GM20000 (cell line): ENCODE results near the gene PMM2.
"Not testable (repeated sequence)": the region's sequence is repeated elsewhere in the genome, so short reads cannot be mapped to it uniquely, and the experiment has no call there.

ENCODE experiments used
- DNase-seq: peaks from one replicate; pipeline ENCODE4 v3.0.0; 2012; ENCODE audit warnings: low spot score
- CTCF ChIP-seq: IDR thresholded peaks from 2 replicates; pipeline ENCODE4 v1.5.1; 2012; ENCODE audit warnings: mild to moderate bottlenecking, control low read depth; ENCODE audit errors: extremely low read depth, missing control alignments

PMM2 gene

DNA sequence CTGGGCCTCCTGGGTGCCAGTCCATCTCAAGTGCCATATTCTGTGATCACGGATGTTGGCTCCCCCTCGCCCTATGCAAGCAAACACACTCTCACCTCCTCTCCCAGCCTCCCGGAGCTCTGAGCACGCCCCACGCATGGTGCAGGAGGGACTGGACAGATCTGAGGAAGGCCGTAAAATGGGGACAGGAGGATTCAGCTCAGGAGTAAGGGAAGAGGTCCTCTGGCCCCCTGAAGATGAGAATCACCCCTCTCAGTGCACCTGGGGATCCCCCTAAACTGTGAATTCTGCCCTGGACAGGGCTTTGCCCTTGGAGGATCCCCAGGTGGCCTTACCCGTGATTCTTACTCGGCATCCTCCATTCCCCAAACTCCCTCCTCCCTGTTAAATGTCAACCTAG, 15.8 kb upstream of the PMM2 start:
- no peak for TF ChIP-seq CTCF
- no peak for DNase-seq

GRCh38 chr16:8782673-8783072, 15.0 kb upstream of the PMM2 start:
- DNase-seq, result no peak
- no peak for TF ChIP-seq CTCF

- TF ChIP-seq CTCF, result no peak
Observed at GRCh38 chr16:8785408-8785807, 12.2 kb upstream of the PMM2 start.

GRCh38 chr16:8786316-8786715, 11.3 kb upstream of the PMM2 start:
- DNase-seq, result not testable (repeated sequence)

More at GRCh38 chr16:8785408-8785807, 12.2 kb upstream of the PMM2 start:
- DNase-seq, result no peak

DNA sequence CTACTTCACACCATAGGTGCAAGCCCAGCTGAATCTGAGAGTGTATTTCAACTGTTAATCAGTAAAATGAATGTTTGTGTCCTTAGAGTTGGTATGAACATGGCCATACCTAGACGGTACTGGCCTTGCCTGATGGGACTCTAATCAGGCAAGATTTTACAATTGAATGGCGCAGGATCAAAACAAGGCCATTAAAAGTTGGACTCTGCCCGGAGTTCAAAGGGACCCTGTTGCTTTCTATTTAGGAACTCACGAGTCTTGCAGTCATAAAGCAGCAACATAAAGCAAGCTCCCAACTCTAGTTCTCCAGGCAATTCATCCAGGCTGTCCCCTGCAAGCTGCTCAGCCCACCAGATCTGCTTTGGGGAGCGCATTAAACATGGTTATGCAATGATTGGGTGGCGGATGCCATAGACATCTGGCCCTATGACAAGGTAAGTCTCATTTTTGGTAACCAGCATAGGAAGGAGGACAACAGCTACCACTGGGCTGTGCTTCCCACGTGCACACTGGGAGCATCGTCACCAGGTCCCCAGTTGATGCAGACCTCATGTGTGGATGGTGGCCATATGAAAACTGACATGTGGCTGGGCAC, 9.0 kb upstream of the PMM2 start:
- TF ChIP-seq CTCF, result no peak
- no peak for DNase-seq

GRCh38 chr16:8795091-8795490, 2.5 kb upstream of the PMM2 start:
- DNase-seq, result no peak
- TF ChIP-seq CTCF, result no peak

GRCh38 chr16:8795818-8796217, 1.8 kb upstream of the PMM2 start:
- no peak for TF ChIP-seq CTCF
- DNase-seq, result no peak
